GM18519 (cell line): ENCODE data around the gene SMPX.

ENCODE experiments used
- ATAC-seq: cut with Tn5 transposase; IDR thresholded peaks from one replicate; pipeline ENCODE4 v1.9.1; 2021; ENCODE audit warnings: mild to moderate bottlenecking, moderate library complexity; ENCODE audit not compliant: unreplicated experiment, low FRiP score

Gene SMPX

DNA sequence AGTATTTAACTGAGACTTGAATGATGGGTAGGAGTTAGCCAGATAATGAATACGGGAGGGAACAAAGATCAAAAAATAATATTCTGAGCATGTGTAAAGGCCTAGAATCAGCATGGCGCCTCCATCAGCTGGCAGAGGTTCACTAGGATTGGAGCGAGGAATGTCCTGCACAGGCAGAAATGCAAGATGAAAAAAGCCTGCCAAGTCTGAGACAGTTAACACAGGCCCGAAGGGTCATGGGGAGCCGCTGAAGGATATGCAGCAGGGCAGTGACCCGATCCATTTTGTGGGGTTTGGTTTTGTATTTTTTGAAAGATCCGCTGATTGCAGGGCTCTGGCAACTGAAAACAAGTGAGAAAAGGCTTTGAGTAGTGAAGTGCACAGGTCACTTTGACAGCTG is 40.1 kb downstream of the SMPX start:
- no peak for ATAC-seq

DNA sequence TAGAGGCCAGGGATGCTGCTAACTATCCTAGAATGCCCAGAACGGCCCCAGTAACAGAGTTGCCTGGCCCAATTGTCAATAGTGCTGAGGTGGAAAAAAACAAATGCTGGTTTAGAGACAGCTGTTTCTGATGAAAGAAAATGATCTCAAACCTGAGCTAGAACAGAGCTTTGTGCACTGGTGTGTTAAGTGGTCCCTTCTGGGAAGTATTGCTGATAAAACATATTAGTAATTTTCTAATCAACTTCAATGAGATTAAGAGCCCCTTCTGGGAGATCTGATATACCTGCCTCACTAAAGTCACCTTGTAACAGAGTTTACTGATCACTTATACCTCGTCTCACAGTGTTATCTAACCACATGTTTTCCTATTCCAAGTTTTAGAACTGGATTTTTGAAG is 42.1 kb downstream of the SMPX start:
- no peak for ATAC-seq

DNA sequence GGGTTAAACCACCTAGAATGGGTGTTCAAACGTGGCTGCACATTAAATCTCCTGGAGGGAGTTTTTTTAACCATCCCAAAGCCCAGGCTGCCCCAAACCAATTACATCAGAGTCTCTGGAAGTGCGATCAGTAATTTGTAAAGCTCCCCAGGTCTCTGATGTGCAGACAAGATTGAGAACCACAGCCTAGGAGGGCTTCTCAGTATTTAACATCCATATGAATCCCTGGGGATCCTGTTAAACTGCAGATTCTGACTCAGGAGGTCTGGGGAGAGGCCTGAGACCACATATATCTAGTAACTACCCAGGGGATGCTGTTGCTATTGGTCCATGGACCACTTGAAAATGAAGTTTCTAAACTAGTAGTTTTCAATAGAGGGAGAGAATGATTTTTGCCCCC is 42.6 kb downstream of the SMPX start:
- ATAC-seq, result no peak

DNA sequence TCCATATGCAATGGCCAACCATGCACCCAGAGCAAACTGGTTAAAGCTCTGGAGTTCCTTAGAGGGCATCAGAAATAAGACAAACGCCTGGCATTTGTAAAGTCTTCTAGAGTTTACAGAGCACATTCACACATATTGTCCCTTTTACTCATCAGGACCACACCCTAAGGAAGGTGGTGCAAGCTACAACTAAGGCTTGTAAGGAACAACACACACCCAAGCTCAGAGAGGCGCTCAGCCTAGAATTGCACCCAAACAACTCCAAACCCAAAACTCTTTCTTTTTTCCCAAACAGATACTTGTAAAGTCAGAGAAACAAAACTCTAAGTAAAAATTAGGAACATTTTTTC is 46.1 kb downstream of the SMPX start:
- no peak for ATAC-seq

DNA sequence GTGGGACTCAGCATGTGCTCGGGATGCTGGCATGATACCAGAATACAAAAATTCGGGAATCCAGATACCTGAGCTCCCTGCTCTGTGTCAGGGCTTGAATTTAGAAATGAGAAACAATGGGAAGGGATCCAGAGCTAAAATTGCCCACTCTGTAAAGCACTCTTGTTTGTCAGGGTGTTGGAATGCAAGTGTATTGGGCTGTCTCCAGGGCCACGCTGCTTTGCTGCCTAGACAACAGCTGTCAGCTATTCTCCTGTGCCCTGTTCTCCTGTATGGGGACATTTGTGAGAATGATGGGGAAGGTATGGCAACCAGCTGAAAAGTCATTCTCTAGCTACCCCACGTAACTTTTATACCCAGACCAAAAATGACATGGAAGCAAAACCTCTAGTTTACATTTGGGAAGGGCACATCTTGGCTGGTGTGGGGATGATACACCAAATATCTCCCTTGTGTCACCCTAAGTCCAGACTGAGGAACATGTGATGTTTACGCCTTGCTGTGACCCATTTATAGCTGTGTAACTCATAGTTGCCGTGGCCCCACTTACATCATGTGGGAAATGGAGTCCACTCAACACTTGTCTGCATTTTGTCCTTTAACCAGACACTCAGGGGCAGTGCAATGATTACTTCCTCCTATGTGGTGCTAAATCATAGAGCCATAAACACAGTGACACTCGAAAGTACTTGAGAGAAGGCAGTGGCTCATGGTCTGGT is 46.6 kb downstream of the SMPX start:
- ATAC-seq, result no peak

DNA sequence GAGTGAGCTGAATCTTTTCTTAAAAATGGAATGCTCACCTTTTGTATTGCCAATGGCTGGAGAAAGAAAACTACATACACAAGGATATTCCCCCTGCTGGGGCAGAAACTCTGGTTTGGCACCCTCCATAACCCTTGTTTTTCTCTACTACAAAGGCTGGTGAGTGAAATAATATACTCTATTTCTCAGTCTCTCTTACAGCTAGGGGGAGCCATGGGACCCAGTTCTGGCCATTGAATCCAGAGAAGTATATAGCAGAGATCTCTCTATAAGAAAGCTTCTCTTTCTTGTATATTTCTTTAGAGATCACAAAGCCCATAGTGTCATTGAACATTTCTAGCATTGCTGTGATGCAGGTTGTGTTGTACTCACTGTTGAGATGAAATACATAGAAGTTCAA is 49.8 kb downstream of the SMPX start:
- ATAC-seq, result no peak

DNA sequence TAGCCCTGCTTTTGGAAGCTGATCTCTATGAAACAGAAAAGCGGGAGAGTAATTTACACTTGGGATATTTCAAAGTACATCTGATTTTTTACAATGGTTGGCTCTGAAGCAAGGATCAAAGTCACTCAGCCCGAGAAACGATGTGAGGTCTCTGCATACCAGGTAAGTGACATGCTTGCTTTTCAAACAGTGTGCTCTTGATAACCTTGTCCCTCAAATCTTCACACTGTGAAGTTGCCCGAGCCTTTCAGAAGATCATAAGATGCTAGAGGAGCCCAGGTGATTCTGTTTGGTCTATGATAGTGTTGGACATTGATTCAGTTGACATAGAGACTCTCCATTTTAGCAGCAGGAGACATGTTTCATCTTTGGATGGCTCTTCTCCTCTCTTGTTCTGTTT is 52.7 kb downstream of the SMPX start:
- no peak for ATAC-seq

DNA sequence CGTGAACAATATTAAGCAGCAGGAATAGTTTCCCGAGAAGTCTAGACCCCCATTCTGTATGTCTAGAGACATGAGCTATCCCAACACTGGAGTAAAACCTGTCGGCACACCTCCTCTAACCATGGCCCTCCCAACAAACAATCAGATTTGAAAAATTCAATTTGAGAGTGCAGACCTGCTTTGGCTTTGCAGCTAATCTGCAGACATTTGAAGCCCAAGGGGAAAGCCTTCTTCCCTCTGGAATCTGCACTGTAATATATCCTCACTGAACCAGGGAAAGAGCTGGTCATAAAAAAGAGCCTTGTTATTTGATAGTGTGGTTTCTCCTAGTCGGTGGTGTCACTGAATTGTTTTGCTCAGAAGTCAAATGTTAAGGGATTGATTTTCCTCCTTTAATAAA is 55.2 kb downstream of the SMPX start:
- no peak for ATAC-seq

DNA sequence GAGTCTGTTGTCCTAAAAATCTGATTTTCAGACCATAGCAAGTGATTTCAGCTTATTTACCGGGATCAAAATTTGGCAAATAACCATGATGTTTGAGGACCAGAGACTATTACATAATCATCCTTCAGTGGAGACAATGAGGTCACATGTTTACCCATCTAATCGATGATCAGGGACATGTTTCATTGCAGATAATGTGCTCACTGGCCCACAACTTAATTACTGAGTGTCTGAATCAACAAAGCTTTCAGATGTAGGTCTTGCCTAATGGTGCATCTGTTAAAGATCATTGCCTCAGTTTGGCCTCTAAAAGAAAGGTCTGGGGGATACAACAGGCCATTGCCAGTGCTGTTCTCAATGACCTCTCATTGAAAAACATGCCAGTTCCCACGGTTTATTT is 56.9 kb downstream of the SMPX start:
- no peak for ATAC-seq

DNA sequence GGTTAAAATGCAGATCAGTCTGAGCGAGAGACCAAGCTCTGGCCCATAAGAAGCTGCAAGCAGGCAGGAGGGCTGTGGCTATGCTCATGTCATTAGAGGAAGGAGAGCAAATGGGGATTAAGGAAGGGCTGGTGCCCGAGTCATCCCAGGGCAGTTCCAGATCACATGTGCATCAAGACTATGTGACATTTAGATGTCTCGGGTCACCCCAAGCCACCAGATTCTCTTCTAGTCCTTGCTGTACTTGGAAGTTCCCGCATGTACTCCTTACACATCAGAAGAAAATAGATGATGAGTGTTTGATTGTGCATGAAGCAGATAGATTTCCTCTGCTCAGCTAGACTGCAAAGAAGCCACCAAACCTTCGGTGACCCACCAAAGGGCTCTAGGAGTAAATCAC is 57.6 kb downstream of the SMPX start:
- no peak for ATAC-seq

DNA sequence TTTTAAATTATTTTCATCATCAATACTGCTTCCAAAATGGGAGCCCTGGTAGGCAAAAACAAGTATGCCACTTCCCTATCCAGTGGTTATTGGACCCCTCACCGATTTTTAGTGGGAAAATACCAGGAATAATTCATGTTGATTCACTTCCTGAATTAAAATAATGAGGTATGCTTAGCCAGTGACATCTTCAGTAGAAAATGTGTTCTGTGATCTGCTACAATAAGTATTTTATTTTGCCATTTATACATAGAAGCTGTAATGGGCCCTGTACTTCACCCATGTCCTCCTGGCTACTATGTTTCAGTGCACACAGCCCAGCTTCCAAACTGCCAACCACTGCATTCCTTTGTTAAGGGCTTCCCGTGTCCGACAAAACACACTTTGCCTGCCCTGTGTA is 58.8 kb downstream of the SMPX start:
- no peak for ATAC-seq

DNA sequence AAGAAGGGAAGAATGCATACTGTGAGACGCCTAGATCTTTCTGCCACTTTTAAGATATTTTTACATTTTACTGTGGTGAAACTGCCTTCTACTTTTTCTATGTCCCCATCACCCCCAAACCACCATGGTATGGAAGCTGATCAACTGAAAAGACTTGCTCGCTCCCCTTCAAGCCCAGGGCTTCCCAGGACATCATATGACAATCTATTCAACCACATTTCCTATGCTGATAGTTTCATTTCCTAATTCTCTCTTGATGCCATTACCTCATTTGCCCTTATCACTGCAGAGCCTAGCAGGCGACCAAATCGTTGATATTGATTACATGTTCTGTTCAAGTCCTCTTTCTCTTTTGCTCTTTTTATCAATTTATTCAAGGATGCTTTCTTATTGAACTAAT is 59.6 kb downstream of the SMPX start:
- ATAC-seq, result no peak

DNA sequence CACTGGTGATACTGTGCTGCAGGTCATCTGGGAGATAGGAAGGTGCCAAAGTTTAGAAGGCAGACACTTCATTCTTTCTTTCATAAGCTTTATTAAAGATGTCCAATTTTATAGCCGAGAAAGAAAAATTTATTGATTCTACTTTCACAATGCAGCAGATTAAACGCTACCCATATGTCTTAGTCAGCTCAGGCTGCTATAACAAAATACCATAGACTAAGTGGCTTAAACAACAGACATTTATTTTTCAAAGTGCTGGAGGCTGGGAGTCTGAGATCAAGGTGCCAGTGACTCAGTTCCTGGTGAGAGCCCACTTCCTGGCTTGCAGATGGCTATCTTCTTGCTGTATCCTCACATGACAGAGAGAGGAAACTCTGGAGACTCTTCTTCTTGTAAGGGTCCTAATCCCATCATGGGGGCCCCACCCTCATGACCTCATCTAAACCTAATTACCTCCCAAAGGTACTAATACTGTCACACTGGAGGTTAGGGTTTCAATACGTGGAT is 66.4 kb downstream of the SMPX start:
- ATAC-seq, result no peak

DNA sequence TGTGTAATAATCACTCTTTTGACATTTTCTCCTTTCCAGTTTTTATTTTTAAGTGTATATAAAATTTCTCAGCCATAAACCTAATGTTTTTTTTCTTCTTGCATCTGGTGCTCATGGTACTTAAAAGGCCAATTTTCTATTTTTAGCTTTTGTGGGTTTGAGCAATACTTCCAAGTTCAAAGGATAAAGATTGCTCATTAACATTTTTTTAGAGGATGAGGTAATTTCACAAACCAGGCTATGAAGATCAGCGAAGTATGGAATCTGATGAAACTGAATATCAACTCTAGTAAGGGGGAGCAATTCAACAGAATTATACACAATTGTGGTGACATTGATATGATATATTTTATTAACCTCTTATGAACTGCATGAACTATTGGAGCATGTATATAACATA is 74.0 kb downstream of the SMPX start:
- ATAC-seq, result no peak

DNA sequence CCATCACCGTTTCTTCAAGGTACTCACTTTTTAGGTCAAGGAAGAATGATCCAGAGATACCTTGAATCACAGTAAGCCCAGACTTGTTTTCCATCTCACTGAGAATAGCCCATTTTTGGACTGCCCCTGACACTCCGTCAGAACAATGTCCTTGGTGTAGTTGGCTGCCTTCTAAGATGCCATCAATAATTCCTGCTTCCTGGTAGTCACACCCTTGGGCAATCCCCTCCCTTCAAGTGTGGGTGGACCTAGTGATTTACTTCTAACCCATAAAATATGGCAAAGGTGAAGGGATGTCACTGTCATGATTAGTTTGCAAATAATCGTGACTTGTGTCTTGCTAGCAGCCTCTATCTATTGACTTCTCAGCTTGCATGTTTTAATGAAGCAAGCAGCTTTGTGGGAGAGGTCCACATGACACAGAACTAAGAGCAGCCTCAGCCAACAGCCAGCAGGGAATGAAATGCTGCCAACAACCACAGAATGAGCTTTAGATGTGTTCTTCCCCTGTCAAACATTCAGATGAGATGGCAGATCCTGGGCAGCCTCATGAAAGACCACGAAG is 79.8 kb downstream of the SMPX start:
- ATAC-seq, result no peak

DNA sequence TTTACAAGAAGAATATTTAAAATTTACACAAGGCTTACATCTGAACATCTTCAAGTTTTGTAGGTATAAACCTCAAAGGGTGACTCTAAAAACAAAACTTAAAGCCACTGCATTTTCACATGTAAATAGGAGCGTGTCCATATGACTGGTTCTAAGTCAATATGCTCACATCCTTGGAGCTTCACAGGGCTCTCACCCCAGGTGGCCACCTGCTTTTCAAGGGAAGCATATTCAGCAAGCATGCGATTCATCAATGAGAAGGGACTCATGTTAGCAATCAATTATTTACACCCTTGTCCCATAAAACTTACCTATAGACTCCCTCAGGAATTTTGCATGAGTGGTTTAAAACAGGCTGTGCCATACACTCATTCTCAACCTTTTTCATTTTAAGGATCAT is 82.0 kb downstream of the SMPX start:
- no peak for ATAC-seq

DNA sequence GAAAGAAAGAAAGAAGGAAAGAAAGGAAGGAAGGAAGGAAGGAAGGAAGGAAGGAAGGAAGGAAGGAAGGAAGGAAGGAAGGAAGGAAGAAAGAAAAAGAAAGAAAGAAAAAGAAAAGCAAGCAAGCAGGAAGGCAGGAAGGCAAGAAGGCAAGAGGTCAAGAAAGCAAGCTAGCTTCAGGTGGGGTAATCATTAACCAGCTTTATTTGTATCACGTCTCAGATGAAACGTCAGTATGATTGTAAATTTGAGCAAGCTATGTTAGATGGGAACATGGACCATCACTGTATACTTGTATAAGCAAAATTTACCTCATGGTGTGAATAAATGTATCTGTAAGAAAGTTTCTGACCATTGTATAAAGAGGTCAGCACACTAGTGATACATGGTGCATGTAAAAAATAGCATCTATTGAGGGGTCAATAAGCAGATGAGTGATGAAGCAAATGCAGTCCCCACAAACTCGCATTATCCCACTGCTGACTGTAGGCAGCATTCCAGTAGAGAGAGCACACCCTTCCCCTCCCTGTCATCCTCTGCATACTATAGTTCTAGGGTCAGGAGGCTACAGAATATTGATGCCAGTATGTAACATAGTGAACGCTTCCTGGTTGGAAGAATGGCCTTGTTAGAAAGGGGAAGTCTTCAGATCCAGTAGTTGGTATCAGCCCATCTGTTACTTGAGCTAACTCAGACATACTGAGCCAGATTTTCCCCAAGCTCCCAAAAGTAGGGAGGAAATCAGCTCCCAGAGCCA is 83.3 kb downstream of the SMPX start:
- ATAC-seq, result no peak

DNA sequence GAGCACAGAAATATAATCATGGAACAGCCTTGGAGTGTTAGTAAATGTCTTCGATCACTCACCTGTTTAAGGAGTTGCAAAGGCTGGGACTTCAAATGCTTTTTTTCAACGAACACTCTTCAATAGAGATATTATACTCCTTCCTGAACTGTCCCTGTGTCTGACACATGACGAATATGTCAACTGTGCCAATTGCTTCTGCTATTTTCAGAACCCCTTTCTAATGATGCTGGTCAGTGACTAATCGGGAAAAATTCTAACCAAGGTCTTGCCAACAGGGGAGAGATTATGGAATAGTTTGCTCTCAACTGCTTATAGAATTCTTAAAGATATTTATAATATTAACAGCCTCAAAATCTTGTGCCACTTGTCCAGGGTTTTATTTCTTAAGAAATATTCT is 91.2 kb downstream of the SMPX start:
- ATAC-seq, result no peak

DNA sequence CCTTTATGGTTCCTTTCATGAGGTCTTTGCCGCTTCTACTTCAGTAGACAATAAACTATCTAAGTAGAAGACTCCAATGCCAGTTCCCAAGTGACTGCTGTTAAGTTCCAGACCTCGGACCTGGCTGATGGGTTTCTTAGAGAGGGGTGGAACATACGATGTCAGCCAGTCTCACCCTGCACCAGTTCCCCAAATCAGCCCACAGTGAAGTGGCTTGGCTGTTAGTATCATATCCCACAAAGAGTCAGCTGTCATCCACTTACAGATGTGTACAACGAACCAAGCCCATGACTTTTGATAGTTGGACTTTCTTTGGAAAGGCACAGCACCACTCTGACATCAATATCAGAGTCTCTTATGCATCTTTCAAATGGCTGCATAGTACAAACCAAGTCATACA is 91.7 kb downstream of the SMPX start:
- ATAC-seq, result no peak

DNA sequence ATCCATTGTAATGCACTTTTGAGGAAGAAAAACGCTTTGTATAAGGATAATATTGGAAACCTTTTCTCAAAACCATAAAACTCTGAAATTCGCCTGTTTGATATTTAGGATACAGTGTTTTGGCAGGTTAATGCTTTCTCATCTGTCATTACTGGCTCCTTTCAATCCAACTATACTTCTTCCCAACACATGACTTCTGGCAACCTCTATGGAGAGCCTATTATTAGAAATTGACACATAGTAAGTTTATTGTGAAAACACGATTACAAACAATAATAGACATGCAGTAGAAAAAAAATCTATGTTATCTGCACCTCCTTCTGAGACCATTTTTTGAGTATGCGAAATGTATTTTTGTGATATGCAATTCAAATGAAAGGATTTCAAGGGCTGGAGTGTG is 95.2 kb downstream of the SMPX start:
- ATAC-seq, result no peak

DNA sequence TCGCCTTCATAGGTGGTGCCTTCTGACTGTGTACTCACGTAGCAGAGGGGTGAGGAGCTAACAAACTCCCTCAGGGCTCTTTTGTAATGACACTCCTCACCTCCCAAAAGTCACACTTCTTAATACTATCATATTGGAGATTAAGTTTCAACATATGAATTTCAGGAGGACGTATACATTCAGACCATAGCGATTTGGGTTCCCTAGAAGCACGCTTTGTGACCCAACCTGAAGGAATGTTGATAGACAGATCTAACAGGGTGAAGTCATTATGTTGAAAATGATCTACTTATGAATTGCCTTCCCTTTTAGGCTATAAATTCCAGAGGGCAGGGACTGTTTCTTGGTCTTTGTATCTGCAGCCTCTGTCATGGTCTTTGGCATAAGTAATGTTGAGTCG is 96.6 kb downstream of the SMPX start:
- no peak for ATAC-seq

DNA sequence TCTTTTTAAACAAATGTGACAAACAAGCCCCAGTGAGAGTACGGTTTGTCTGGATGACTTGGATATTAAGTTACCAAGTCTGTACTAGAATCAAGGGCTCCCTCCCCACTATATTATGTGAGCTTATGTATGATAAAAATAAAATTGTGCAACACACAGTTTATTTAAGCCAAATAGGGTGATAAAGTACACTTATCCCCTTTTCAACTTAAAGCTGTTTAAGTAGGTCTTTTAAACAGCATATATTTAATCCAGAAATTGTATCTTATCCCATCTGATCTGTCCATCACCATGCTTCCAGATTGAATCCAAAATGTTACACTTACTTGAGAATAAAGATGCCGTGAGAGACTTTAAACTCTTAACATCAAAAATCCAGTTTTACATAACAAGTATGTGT is 97.8 kb downstream of the SMPX start:
- ATAC-seq, result no peak
